Esophagus muscularis mucosa (tissue), 4 donors: ENCODE measurements around the gene MED14.

Experiments
- CTCF ChIP-seq, 3 experiments: fragments of 200-600 bp in 2 of 3; fragments of 450-650 bp in 1 of 3; sonication (generic) in 2 of 3; IDR thresholded peaks; one replicate each; pipeline ENCODE4 v1.5.1; 2017 to 2019; ENCODE audit warnings: antibody characterized with exemption in 3 of 3, mild to moderate bottlenecking in 2 of 3, moderate library complexity in 1 of 3
- EP300 ChIP-seq: sonication (generic); formaldehyde crosslinking; IDR thresholded peaks from one replicate; pipeline ENCODE4 v1.6.1; 2017; ENCODE audit warnings: antibody characterized with exemption
- POLR2A ChIP-seq: fragments of 450-650 bp; IDR thresholded peaks from one replicate; pipeline ENCODE4 v1.6.1; 2017; ENCODE audit warnings: antibody characterized with exemption, moderate library complexity, mild to moderate bottlenecking, low read depth
- POLR2AphosphoS5 ChIP-seq, 2 donors: sonication (generic); formaldehyde crosslinking; IDR thresholded peaks; one replicate each; pipeline ENCODE4 v1.6.1; 2017; ENCODE audit warnings: antibody characterized with exemption in 2 of 2

DNA sequence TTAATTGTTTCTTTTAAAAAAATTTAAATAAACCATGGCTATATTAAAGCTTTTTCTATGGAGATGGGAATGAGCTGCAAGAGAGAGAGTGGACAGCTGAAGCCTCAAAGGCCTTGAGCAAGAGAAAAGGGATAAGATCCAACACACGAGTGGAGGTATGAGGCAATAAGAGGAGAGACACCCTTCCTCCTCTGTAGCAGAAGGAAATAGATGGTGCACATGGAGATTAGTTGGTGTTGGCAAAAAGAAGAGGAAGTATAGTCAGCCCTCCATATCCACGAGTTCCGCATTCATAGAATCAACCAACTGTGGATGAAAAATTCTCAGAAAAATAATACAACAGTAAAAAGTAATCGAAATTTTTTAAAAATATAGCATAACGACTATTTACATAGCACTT is 91.2 kb downstream of the MED14 start:
- no peak for TF ChIP-seq CTCF (IDR thresholded peaks at IDR 0.05)
- TF ChIP-seq EP300 = no peak
- no peak for TF ChIP-seq POLR2A
- peak in 1 of 2 donors; percentile 15 for TF ChIP-seq POLR2AphosphoS5 (IDR thresholded peaks at IDR 0.05)
